Measurements from ENCODE around the gene ZNF785. TPM values are rescaled to one million over a fixed set of nuclear protein-coding genes. Genes with fewer than 3 reads are reported as not detected.

Gene ZNF785
- 7.4 and 9.5 TPM in 2 replicates for total RNA-seq

DNA sequence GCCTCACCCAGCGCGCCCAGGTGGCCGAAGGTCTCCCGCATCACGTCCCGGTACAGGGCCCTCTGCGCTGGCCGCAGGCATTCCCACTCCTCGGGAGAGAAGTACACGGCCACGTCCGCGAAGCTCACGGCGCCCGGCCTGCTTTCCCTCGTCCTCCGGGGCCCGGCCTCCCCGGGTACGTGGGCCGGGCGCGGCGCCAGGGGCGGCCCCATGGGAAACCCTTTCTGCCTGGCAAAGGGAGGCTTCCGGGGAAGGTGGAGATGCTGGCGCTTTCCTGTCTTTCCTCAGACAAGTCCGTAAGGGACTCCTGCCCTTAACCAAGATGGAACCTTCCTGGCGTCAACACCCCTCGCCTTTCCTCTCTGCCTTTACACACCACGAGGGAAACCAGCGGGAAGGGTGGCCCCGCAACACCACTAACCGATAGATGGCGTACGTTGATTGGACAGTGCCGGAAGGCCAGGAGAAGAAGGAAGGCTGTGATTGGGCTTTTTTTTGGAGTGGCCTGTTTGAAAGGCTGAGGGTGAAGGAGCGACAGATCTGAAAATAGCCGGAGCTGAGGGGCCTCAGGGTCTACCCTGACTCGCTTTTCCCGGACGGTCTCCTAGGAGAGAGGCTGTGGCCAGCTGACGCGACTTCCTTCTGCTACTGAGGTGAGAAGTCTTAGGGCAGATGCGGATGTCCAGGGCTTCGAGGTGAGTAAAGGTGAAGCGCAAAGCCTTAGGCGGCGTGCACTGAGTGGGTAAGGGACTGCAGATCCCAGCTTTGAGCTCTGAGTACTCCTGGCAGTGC is at the start of gene ZNF785:
TSS of gene ZNF785 (minus strand) at position 298 of the 792 bp plus-strand sequence. CDS start at position 212, 86 bp downstream.

DNA sequence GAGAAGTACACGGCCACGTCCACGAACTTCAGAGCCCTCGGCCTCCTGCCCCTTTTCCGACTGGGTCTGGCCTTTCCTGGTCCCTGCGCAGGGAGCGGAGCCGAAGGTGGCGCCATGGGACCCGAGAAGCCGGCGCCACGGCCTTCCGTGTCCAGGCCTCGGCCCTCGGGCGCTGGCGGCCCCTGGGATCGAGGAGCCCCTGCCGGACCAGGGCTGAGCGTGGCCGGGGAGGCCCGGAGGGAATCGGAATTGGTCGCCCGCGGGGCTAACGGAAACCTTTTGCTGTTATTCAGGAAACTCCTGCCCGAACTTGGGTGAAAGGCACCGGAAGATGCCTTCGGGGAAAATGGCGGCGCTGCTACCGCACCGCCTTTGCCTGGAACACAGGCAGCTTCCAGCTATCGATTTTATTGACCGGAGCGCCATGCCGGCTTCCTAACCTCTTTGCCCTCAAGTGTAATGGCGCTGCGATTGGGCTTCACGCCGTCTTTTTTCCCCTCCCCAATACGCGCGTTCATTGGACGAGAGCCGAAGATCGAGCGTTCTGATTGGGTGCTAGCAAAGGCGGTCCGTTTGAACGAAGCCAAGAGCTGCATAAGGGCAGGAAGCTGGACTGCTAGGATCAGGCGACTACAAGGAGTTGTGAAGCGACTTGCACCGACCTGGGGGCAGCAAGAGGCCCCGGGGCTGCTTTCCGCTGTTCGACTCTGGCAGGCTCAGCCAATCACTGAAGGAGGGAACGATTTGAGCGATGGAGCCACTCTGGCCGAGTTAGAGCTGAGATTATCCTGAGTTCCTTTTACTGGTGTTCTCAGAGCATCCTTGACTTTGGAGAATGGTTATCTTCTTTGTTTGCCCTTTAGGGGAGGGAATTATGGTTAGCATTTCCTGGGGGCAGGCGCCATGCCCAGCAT is 24.7 kb upstream of the ZNF785 start, which contains the start of gene ZNF689:
TSS of gene ZNF689 (minus strand) at position 464 of the 914 bp plus-strand sequence. CDS start at position 116, 348 bp downstream.

GRCh38 chr16:30571445-30572322 is 13.8 kb downstream of the ZNF785 start, which contains the start of gene ZNF688:
Gene ZNF688 (minus strand): TSS chr16:30571714. CDS start chr16:30571629, 85 bp downstream.

DNA sequence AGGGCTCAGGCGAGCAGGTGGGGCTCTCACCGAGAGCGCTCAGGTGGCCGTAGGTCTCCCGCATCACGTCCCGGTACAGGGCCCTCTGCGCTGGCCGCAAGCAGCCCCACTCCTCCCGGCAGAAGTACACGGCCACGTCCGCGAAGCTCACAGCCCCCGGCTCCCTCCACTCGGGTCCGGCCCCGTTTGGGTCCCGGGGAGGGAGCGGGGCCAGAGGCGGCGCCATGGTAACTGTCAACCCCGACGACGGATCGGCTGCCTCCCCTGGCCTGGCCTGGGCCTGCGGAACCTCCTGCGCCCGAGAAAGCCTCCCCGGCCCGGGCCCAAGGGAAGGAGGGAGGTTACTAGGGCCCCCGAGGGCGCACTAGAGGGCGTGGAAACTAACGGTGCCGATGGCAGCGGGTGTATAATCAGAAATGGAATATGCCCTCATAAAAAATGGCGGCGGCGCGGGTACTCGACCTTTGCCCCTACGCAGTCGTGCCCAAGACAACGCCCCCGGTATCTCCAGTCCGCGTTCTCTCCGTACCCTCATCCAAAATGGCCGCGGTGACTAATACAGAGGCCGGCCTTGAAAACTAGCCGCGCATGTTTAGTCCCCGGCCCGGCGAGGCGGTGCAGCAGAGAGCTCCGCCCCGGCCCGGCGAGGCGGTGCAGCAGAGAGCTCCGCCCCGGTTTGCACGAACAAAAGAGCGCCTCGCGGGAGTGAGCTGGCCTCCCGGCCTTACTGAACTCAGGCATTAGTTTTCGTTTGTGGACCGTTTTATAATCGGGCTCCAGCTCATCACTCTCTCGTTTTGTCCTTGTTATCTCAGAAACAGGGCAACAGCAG is 27.3 kb downstream of the ZNF785 start, which contains the start of gene ZNF764:
TSS of gene ZNF764 (minus strand) at position 418 of the 832 bp plus-strand sequence. CDS start at position 226, 192 bp downstream.

DNA sequence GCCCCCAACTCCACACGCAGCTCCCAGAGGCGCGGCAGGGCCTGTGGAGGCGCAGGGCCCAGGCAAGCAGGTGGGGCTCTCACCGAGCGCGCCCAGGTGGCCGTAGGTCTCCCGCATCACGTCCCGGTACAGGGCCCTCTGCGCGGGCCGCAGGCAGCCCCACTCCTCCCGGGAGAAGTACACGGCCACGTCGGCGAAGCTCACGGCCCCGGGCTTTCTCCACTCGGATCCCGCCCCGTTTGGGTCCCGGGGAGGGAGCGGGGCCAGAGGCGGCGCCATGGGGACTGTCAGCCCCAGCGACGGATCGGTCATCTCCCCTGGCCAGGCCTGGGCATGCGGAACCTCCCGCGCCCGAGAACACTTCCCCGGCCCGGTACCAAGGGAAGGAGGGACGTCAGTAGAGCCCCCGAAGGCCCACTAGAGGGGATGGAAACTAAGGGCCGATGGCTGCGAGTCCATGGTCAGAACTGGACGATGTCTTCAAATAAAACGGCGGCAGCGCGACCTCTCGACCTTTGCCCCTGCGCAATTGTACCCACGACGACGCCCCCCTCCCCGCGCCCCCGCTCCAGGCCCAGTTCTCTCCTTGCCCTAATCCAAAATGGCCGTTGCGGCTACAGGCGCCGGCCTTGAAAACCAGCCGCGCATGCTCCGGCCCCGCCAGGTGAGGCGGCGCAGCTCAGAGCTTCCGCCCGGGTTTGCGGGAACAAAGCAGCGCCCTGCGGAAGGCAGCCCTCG is 51.0 kb downstream of the ZNF785 start, which contains the start of gene ZNF747:
TSS of gene ZNF747 (minus strand) at position 491 of the 738 bp plus-strand sequence. CDS start at position 312, 179 bp downstream.

Small RNA genes within 50 kb of the gene (small RNA-seq; reads per million reads assigned to genes)
- not detected for gene AC093249.1
- gene AC093249.4: not detected

Other genes starting within 250 kb of the ZNF785 start
- 29.5 and 30.5 TPM in 2 replicates for gene CD2BP2, start 230.4 kb downstream of the ZNF785 start, total RNA-seq
- 36.4 and 49.8 TPM in 2 replicates for gene TBC1D10B, start 215.2 kb downstream of the ZNF785 start, total RNA-seq
- not detected in 2 replicates for gene MYL11, start 210.9 kb downstream of the ZNF785 start, total RNA-seq
- gene SEPTIN1, start 203.1 kb downstream of the ZNF785 start, total RNA-seq: under 0.01 and 0.50 TPM in 2 replicates
- 10.5 and 10.9 TPM in 2 replicates for gene ZNF48, start 190.3 kb downstream of the ZNF785 start, total RNA-seq
- 7.4 and 7.6 TPM in 2 replicates for gene ZNF771, start 178.1 kb downstream of the ZNF785 start, total RNA-seq
- gene DCTPP1, start 155.7 kb downstream of the ZNF785 start, total RNA-seq: 46.0 and 51.1 TPM in 2 replicates
- 14.5 and 15.7 TPM in 2 replicates for gene SEPHS2, start 139.8 kb downstream of the ZNF785 start, total RNA-seq
- not detected in 2 replicates for gene ITGAL, start 113.0 kb downstream of the ZNF785 start, total RNA-seq
- 17.6 and 20.8 TPM in 2 replicates for gene ZNF768, start 59.1 kb downstream of the ZNF785 start, total RNA-seq
- gene ZNF747, start 50.8 kb downstream of the ZNF785 start, total RNA-seq: 5.7 and 9.0 TPM in 2 replicates
- gene ZNF764, start 27.3 kb downstream of the ZNF785 start, total RNA-seq: 7.3 and 7.4 TPM in 2 replicates
- gene ZNF688, start 14.0 kb downstream of the ZNF785 start, total RNA-seq: 4.5 and 5.9 TPM in 2 replicates
- 4.7 and 5.9 TPM in 2 replicates for gene ZNF689, start 24.7 kb upstream of the ZNF785 start, total RNA-seq
- 12.4 and 13.7 TPM in 2 replicates for gene PRR14, start 65.3 kb upstream of the ZNF785 start, total RNA-seq
- gene FBRS, start 72.7 kb upstream of the ZNF785 start, total RNA-seq: 23.7 and 30.1 TPM in 2 replicates
- gene SRCAP, start 113.5 kb upstream of the ZNF785 start, total RNA-seq: 32.3 and 36.0 TPM in 2 replicates
- 21.4 and 22.1 TPM in 2 replicates for gene PHKG2, start 162.7 kb upstream of the ZNF785 start, total RNA-seq
- gene CFAP119, start 176.4 kb upstream of the ZNF785 start, total RNA-seq: 1.5 and 1.7 TPM in 2 replicates
- gene RNF40, start 176.6 kb upstream of the ZNF785 start, total RNA-seq: 85.9 and 91.9 TPM in 2 replicates
- 10.6 and 11.6 TPM in 2 replicates for gene ZNF629, start 201.5 kb upstream of the ZNF785 start, total RNA-seq